SK-N-SH treated with all-trans-retinoic acid at 6 μM for 48 hours (cell line): ENCODE measurements around the gene FMC1.

Source experiments
- ATAC-seq: fragments of 200-7000 bp; cut with Tn5 transposase; 3 replicates; pipeline ENCODE4 v1.9.1; 2020; ENCODE audit warnings: mild to moderate bottlenecking, moderate library complexity
- ARNTL ChIP-seq: fragments of 450-650 bp; formaldehyde crosslinking; IDR thresholded peaks from 2 replicates; pipeline ENCODE4 v1.5.0; 2020; ENCODE audit warnings: low read depth, mild to moderate bottlenecking, moderate library complexity, borderline replicate concordance
- BACH2 ChIP-seq: fragments of 250-450 bp; sonication (Bioruptor Pico); IDR thresholded peaks from 2 replicates; pipeline ENCODE4 v1.9.0; 2021; ENCODE audit warnings: mild to moderate bottlenecking, borderline replicate concordance
- CREB5 ChIP-seq: fragments of 250-450 bp; sonication (Bioruptor Pico); IDR thresholded peaks from 2 replicates; pipeline ENCODE4 v1.5.1; 2020; ENCODE audit warnings: low read depth, mild to moderate bottlenecking, moderate library complexity
- CSDC2 ChIP-seq: fragments of 250-450 bp; sonication (Bioruptor Pico); IDR thresholded peaks from 2 replicates; pipeline ENCODE4 v1.5.0; 2020; ENCODE audit warnings: mild to moderate bottlenecking, moderate library complexity
- CSRNP3 ChIP-seq: fragments of 250-450 bp; sonication (Bioruptor Pico); IDR thresholded peaks from 2 replicates; pipeline ENCODE4 v1.5.1; 2021; ENCODE audit warnings: mild to moderate bottlenecking, moderate library complexity
- ESRRG ChIP-seq: fragments of 250-450 bp; sonication (Bioruptor Pico); IDR thresholded peaks from 2 replicates; pipeline ENCODE4 v1.6.1; 2021; ENCODE audit warnings: mild to moderate bottlenecking
- GLIS3 ChIP-seq: fragments of 250-450 bp; sonication (Bioruptor Pico); IDR thresholded peaks from 2 replicates; pipeline ENCODE4 v1.5.0; 2020; ENCODE audit warnings: mild to moderate bottlenecking, moderate library complexity
- ISL1 ChIP-seq: fragments of 250-450 bp; sonication (Bioruptor Pico); IDR thresholded peaks from 2 replicates; pipeline ENCODE4 v2.1.2; 2022; ENCODE audit warnings: mild to moderate bottlenecking, moderate library complexity
- OSR1 ChIP-seq: fragments of 250-450 bp; sonication (Bioruptor Pico); IDR thresholded peaks from 2 replicates; pipeline ENCODE4 v1.8.0; 2022; ENCODE audit warnings: moderate library complexity, mild to moderate bottlenecking, inconsistent platforms
- PATZ1 ChIP-seq: fragments of 250-450 bp; sonication (Bioruptor Pico); IDR thresholded peaks from 2 replicates; pipeline ENCODE4 v1.8.0; 2020; ENCODE audit warnings: mild to moderate bottlenecking, moderate library complexity, borderline replicate concordance
- POU6F1 ChIP-seq: fragments of 250-450 bp; sonication (Bioruptor Pico); IDR thresholded peaks from 2 replicates; pipeline ENCODE4 v1.8.0; 2021; ENCODE audit warnings: low read depth, mild to moderate bottlenecking, moderate library complexity, borderline replicate concordance
- PPARA ChIP-seq: fragments of 250-450 bp; sonication (Bioruptor Pico); IDR thresholded peaks from 2 replicates; pipeline ENCODE4 v1.5.0; 2020; ENCODE audit warnings: mild to moderate bottlenecking, borderline replicate concordance
- RARB ChIP-seq: fragments of 250-450 bp; sonication (Bioruptor Pico); IDR thresholded peaks from 2 replicates; pipeline ENCODE4 v1.8.0; 2021; ENCODE audit warnings: mild to moderate bottlenecking, moderate library complexity
- SNAI2 ChIP-seq: fragments of 250-450 bp; sonication (Bioruptor Pico); IDR thresholded peaks from 2 replicates; pipeline ENCODE4 v1.5.0; 2020; ENCODE audit warnings: mild to moderate bottlenecking, moderate library complexity
- TCF4 ChIP-seq: fragments of 250-450 bp; sonication (Bioruptor Pico); IDR thresholded peaks from 2 replicates; pipeline ENCODE4 v1.8.0; 2021; ENCODE audit warnings: mild to moderate bottlenecking, moderate library complexity, borderline replicate concordance
- TOX ChIP-seq: fragments of 250-450 bp; sonication (Bioruptor Pico); IDR thresholded peaks from 2 replicates; pipeline ENCODE4 v1.8.0; 2021; ENCODE audit warnings: mild to moderate bottlenecking, moderate library complexity, borderline replicate concordance
- TSHZ2 ChIP-seq: fragments of 250-450 bp; sonication (Bioruptor Pico); IDR thresholded peaks from 2 replicates; pipeline ENCODE4 v1.5.0; 2020; ENCODE audit warnings: mild to moderate bottlenecking, moderate library complexity
- ZC3H10 ChIP-seq: fragments of 250-450 bp; sonication (Bioruptor Pico); IDR thresholded peaks from 2 replicates; pipeline ENCODE4 v1.5.1; 2021; ENCODE audit warnings: mild to moderate bottlenecking, moderate library complexity
- ZFP3 ChIP-seq: fragments of 250-450 bp; sonication (Bioruptor Pico); IDR thresholded peaks from 2 replicates; pipeline ENCODE4 v1.5.0; 2020; ENCODE audit warnings: mild to moderate bottlenecking, moderate library complexity
- ZFP30 ChIP-seq: fragments of 450-650 bp; formaldehyde crosslinking; IDR thresholded peaks from 2 replicates; pipeline ENCODE4 v1.5.0; 2022; ENCODE audit warnings: mild to moderate bottlenecking, moderate library complexity
- ZNF565 ChIP-seq: fragments of 450-650 bp; formaldehyde crosslinking; conservative IDR thresholded peaks from 2 replicates; pipeline ENCODE4 v1.5.0; 2020; ENCODE audit warnings: low read depth, mild to moderate bottlenecking, moderate library complexity
- ZNF70 ChIP-seq: fragments of 450-650 bp; formaldehyde crosslinking; IDR thresholded peaks from 2 replicates; pipeline ENCODE4 v1.5.0; 2020; ENCODE audit warnings: mild to moderate bottlenecking, moderate library complexity
- ZNF8 ChIP-seq: fragments of 450-650 bp; formaldehyde crosslinking; IDR thresholded peaks from 2 replicates; pipeline ENCODE4 v1.5.0; 2020; ENCODE audit warnings: mild to moderate bottlenecking, moderate library complexity

FMC1 gene

GRCh38 chr7:139358541-139359365 is 17.6 kb downstream of the FMC1 start (continued):
- no peak for TF ChIP-seq PATZ1
- no peak for TF ChIP-seq ZFP3
- no peak for TF ChIP-seq ZNF8 (CRISPR knock-in tag)
- no peak for TF ChIP-seq TCF4
- no peak for TF ChIP-seq RARB
- no peak for TF ChIP-seq ZNF565
- TF ChIP-seq PPARA = no peak
- no peak for TF ChIP-seq SNAI2 (CRISPR knock-in tag)
- TF ChIP-seq ISL1 (CRISPR knock-in tag) = no peak
- no peak for TF ChIP-seq ZC3H10 (CRISPR knock-in tag)
- TF ChIP-seq TOX (CRISPR knock-in tag) = no peak
- no peak for TF ChIP-seq GLIS3 (CRISPR knock-in tag)
- TF ChIP-seq CSRNP3 (CRISPR knock-in tag) = no peak

GRCh38 chr7:139359366-139360209 is 18.5 kb downstream of the FMC1 start, which contains the start of gene LUC7L2:
Gene LUC7L2, plus strand, starts transcription at chr7:139359894. Its CDS starts 368 bp downstream, at chr7:139360262.
- no peak for TF ChIP-seq ZNF8 (CRISPR knock-in tag)
- TF ChIP-seq TOX (CRISPR knock-in tag) = no peak; the same call in 1 of the 2 replicates
- TF ChIP-seq TSHZ2 (CRISPR knock-in tag) = 0 out of 2 replicates have a peak, but pooled peaks have one; percentile 29
- no peak for TF ChIP-seq CREB5 (CRISPR knock-in tag)
- no peak for TF ChIP-seq ARNTL (CRISPR knock-in tag)
- TF ChIP-seq GLIS3 (CRISPR knock-in tag) = no peak; the same call in 1 of the 2 replicates
- TF ChIP-seq BACH2 (CRISPR knock-in tag) = no peak
- no peak for TF ChIP-seq PPARA
- TF ChIP-seq CSDC2 (CRISPR knock-in tag) = no peak
- no peak for TF ChIP-seq TCF4
- peak; percentile 84 for TF ChIP-seq ESRRG
- TF ChIP-seq ISL1 (CRISPR knock-in tag) = no peak
- TF ChIP-seq CSRNP3 (CRISPR knock-in tag) = peak; percentile 67; the same call in 1 of the 2 replicates
- TF ChIP-seq SNAI2 (CRISPR knock-in tag) = no peak
- no peak for TF ChIP-seq POU6F1 (CRISPR knock-in tag)
- TF ChIP-seq ZFP3 = 0 out of 2 replicates have a peak, but pooled peaks have one; percentile 22
- TF ChIP-seq ZFP30 (CRISPR knock-in tag) = no peak
- peak; percentile 55 for TF ChIP-seq PATZ1
- no peak for TF ChIP-seq ZNF565
- TF ChIP-seq ZNF70 (CRISPR knock-in tag) = no peak
- TF ChIP-seq OSR1 (CRISPR knock-in tag) = no peak
- no peak for TF ChIP-seq RARB
- TF ChIP-seq ZC3H10 (CRISPR knock-in tag) = no peak
- peak; percentile 89 for ATAC-seq
